Suppressor macrophage treated with lipopolysaccharide for 4 hours (primary cell): ENCODE measurements around the gene TBX4.
"Not testable (repeated sequence)": the region's sequence is repeated elsewhere in the genome, so short reads cannot be mapped to it uniquely, and the experiment has no call there.

ENCODE experiments used
- DNase-seq: peaks from one replicate; pipeline ENCODE4 v3.0.0-alpha.2; 2020

The TBX4 gene

DNA sequence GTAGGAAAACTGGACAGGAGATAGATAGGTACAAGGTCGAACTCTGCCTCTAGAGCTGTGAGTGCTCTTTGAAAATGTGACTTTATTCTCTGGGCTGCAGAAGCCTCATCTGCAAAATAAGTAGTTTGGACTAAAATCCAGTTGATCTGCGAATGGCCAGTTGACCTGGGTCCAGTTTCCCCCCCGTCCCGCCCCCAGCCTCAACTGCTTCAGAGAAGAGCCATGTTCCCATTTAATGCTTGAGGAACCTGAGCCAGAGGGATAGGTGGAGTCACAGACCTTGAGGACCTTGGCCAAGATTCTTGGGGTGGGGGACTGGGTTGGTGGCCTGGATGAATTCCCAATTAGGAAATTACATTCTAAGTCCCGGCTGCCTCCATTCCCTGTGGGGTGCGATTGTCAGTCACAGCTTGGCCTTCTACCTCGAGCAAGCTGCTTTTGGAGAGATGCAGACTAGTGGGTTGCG is 38.5 kb upstream of the TBX4 start:
- DNase-seq: no peak

DNA sequence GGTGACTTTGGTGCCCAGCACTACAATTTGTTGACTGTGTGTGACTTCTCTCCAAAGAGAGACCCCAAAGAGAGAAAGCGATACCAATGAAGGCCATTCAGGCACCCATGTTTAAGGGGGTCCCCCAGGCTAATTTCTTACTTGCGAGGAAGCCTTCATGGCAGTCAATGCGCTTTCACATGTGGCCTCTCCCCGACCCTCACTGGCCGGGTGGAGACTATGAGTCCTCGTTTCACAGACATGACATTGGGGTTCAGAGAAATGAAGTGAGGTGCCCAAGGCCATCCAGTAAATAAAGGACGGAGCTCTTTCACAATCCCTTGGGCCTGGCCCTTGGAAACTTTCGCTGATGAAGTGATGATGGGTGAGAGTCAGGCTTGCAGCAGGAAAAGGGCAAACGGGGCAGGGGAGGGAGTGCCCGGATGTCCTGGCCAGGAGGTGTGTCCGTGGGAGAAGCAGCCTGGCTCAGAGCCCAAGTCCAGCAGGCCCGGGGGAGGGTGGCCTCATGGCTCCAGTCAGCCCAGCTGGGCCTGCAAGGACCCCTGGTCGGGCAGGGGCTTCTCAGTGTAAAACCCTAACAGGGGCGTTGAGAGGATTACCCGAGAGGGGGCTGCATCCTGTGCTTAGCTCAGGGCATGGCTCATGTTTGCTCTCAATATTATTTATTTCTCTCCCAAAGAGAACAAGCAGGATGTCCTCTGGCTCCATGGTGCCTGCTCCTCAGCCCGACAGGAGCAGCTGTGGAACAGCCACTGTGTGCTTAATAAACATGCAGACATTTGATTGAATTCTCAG is 37.9 kb upstream of the TBX4 start:
- no peak for DNase-seq

- DNase-seq: no peak
Observed at GRCh38 chr17:61414936-61415251, 37.3 kb upstream of the TBX4 start.

- DNase-seq: no peak
Observed at GRCh38 chr17:61415374-61416210, 36.6 kb upstream of the TBX4 start.

DNA sequence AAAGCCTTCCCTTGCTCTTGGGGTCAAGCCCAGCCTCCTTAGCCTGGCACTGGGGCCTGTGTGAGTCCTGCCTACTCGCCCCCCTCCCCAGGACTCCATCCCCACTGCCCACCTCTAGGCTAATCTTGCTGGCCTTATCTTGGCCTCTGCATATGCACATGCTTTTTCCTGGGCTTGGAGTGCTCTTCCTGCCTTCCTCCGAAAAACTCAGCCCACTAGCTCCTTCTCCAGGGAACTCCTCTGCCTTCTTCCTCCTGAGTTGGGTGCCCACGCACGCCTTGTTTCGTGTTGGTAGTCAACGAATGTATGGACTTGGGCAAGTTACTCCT is 36.0 kb upstream of the TBX4 start:
- DNase-seq: no peak

DNA sequence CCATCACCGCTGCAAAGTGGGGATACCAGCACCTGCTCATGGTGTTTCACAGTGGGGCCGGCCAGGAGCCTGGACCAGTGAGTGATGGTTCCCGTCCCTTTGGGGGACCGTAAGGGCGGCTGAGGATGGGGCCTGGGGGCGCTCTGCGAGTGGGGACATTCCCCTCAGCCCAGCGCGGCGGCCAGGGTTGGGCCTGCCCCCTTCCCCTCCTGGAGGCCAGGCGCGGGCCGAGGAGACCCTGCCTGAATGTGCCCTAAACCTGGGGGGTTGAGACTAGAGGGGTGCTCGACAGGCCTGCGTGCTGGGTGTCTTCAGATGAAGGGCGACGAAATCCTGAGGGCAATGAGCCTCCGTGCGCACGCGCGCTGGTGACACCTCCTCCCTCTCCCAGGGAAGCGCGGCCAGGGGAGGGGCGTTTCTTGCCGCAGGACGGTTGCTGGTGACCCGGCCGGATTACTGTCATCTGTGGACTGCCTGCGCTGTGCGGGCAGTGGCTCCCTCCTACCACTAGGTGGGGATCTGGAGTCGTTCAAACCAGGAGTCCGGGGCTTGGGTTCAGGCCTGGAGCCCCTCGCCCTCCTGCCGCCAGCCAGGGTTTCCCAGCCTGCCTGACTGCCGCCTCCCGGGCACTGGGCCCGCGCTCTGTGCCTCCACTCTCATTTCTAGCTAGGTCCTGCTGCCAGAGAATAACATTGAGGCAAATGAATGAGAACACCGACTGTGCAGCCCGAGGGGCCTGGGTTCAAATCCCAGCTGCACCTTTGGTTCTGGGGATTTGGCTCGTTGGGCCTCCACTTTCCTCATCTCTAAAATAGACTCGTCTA is 35.5 kb upstream of the TBX4 start:
- peak; percentile 87 for DNase-seq

DNA sequence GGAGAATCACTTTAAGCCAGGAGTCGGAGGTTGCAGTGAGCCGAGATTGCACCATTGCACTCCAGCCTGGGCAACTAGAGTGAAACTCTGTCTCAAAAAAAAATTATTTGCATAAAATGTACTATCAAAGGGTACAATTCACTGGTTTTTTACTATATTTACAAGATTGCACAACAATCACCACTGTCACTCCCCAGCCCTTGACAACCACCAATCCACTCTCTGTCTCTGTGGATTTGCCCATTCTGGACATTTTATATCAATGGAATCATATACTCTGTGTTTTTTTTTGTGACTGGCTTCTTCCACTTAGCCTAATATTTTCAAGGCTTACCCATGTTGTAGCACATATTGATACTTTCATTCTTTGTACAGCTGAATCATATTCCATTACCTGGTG is 33.8 kb upstream of the TBX4 start:
- peak; percentile 34 for DNase-seq

GRCh38 chr17:61419496-61420046 is 32.7 kb upstream of the TBX4 start:
- DNase-seq: no peak

GRCh38 chr17:61420052-61420451 is 32.2 kb upstream of the TBX4 start:
- no peak for DNase-seq

DNA sequence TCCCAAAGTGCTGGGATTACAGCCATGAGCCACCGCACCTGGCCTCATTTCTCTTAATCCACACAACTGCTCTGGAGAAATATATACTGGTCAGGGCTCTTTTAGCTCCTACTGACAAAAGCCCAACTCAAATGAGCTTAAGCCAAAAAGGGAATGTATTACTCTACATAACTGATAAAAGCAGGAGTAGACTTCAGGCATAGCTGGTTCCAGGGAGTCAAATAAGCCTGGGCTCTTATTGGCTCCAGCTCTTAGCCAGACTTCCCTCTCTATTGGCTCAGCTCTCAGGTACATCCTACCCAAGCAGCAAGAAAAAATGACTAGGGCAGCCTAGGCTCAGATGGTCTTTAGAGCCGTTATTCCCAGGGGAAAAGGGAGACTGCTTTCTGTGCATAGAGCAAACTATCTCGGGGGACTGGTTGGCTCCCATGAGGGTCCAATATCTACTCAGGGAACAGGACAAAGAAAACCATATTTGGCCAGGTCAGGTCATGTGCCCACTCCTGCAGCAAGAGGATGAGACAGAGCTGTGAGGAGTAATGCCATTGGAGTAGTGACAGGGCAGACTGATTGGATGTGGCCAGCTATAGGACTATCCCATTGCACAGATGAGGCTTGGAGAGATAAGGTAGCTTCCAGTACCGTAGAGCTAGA is 31.4 kb upstream of the TBX4 start:
- no peak for DNase-seq

DNA sequence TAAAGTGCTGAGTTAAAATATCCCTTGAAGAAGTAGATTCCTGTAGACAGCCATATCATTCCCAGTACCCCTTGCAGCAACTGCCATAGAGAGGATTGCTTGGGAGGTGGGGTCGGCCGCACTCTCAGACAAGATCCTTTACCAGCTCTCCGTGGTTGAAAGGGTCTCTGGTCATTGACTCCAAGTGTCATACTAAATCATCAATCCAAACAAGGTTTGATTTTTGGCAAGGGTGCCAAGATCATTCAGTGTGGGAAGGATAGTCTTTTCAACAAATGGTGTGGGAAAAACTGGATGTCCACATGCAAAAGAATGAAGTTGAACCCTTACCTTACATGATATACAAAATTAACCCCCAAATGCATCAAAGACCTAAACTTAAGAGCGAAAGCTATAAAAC is 30.8 kb upstream of the TBX4 start:
- no peak for DNase-seq

GRCh38 chr17:61422116-61422799 is 30.0 kb upstream of the TBX4 start:
- DNase-seq: no peak

GRCh38 chr17:61422869-61423268 is 29.4 kb upstream of the TBX4 start:
- no peak for DNase-seq

- DNase-seq: no peak
Observed at GRCh38 chr17:61423967-61424649, 28.1 kb upstream of the TBX4 start.

DNA sequence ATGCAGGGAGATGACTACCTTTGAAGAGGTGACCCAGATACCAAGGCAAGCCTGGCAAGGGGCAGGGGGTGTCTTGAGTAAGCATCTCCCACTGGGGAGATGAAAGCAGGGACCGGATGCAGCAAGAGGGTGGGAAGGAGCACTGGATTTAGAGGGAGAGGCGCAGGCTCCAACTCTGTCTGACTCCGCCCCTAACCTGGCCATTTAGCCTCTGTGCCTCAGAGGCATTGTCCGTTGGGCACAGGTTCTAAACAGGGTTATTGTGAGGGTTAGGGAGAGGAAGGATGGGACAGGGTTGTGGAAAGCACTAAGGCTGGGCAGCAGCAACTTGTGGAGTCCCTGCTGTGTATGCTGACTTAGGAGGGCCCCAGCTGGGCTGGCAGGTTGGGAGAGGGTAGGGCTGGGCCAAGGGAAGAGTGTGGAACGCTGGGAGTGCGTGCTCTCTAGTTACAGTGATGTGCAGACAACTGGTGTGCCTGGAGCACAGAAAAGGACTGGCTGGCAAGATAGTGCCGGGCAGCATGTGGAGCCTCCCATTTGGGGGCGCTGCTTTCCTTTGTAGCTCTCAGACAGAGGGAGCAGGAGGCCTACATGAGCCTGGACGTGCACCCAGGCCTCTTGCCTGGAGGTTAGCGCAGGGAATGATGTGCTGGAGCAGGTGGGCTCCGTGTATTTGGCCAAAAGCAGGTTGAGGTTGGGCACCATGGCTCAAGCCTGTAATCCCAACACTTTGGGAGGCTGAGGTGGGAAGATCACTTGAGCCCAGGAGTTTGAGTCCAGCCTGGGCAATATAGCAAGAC is 26.3 kb upstream of the TBX4 start:
- no peak for DNase-seq

- DNase-seq: no peak
Observed at GRCh38 chr17:61426482-61427304, 25.5 kb upstream of the TBX4 start.

- no peak for DNase-seq
Observed at GRCh38 chr17:61427567-61427966, 24.7 kb upstream of the TBX4 start.

- DNase-seq: no peak
Observed at GRCh38 chr17:61429274-61429673, 22.9 kb upstream of the TBX4 start.

DNA sequence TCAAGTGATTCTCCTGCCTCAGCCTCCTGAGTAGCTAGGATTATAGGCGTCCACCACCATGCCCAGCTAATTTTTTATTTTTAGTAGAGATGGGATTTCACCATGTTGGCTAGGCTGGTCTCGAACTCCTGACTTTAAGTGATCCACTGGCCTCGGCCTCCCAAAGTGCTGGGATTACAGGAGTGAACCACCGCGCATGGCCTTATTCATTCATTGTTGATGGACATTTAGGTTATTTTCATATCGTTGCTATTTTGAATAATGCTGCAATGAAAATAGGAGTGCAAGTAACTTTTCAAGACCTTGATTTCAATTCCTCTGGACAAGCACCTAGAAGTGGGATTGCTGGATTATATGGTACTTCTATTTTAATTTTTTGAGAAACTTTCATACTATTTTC is 22.4 kb upstream of the TBX4 start:
- DNase-seq: not testable (repeated sequence)
